ENCODE measurements around the gene PGM5. TPM values are rescaled to one million over a fixed set of nuclear protein-coding genes. Genes with fewer than 3 reads are reported as not detected.
A peak's percentile ranks its signal among the peaks of the same experiment; 100 is the strongest.

PGM5 gene
- total RNA-seq, 1 donor from 2014 or later = 9.8 TPM

DNA sequence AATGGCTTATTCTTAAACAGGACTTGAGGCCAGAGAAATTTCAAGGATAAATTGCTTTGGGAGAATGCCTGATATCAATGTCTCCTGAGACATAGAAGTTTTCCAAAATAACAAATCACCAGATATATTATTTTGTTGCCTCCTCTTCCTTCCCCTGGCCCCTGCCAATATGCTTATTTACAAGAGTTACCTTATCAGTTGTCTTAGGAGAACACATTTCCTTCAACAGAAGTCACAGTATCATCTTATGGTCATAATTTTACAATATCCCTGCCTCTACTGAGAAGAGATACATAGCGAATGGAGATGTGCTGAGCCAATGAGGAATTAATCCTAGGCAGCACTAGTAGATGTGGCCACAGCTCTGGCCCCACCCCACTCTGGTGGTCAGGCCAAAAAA, 141.2 kb downstream of the PGM5 start:
- TF ChIP-seq, protein P1, sequence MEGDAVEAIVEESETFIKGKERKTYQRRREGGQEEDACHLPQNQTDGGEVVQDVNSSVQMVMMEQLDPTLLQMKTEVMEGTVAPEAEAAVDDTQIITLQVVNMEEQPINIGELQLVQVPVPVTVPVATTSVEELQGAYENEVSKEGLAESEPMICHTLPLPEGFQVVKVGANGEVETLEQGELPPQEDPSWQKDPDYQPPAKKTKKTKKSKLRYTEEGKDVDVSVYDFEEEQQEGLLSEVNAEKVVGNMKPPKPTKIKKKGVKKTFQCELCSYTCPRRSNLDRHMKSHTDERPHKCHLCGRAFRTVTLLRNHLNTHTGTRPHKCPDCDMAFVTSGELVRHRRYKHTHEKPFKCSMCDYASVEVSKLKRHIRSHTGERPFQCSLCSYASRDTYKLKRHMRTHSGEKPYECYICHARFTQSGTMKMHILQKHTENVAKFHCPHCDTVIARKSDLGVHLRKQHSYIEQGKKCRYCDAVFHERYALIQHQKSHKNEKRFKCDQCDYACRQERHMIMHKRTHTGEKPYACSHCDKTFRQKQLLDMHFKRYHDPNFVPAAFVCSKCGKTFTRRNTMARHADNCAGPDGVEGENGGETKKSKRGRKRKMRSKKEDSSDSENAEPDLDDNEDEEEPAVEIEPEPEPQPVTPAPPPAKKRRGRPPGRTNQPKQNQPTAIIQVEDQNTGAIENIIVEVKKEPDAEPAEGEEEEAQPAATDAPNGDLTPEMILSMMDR (IDR thresholded peaks at IDR 0.05; ENCODE audit: unreplicated experiment) = no peak
- Mint-ChIP-seq H3K27me3 (ENCODE audit: low read depth) (peaks cover 8% of the 10 kb centered on the region), H3K4me3 (no peak overlapping the region), H3K36me3 (no peaks in the 10 kb centered on the region), H3K9me3 (no peaks in the 10 kb centered on the region), H3K4me1 (peaks cover 31% of the 10 kb centered on the region), H3K27ac (no peak overlapping the region)
- no peak for DNase-seq (ENCODE audit: low spot score in 2 of 2, unreplicated experiment in 2 of 2)

DNA sequence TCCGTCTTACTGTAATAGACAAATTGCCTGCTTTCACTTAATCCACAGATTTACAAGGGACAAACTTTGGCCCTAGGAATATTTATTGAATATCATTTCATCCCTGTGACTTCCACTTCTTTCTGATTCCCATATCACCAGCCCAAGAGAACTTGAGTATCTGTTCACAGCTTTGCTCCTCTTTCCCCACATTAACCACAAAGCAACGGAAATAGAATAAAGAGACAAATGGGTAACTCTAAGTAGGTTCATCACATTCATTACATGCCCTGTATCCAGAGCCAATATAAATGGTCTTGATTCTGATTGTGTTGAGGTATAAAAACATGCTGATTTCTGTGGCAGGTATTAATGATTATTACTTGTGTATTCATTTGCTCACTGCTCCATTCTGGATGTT, 142.4 kb downstream of the PGM5 start:
- Mint-ChIP-seq H3K4me3 (no peak overlapping the region), H3K9me3 (no peaks in the 10 kb centered on the region), H3K27me3 (ENCODE audit: low read depth) (peaks cover 8% of the 10 kb centered on the region), H3K4me1 (peaks cover 23% of the 10 kb centered on the region), H3K36me3 (no peaks in the 10 kb centered on the region), H3K27ac (no peak overlapping the region)
- TF ChIP-seq, protein P1 (IDR thresholded peaks at IDR 0.05; ENCODE audit: unreplicated experiment) = no peak
- DNase-seq (ENCODE audit: low spot score in 2 of 2, unreplicated experiment in 2 of 2) = no peak

DNA sequence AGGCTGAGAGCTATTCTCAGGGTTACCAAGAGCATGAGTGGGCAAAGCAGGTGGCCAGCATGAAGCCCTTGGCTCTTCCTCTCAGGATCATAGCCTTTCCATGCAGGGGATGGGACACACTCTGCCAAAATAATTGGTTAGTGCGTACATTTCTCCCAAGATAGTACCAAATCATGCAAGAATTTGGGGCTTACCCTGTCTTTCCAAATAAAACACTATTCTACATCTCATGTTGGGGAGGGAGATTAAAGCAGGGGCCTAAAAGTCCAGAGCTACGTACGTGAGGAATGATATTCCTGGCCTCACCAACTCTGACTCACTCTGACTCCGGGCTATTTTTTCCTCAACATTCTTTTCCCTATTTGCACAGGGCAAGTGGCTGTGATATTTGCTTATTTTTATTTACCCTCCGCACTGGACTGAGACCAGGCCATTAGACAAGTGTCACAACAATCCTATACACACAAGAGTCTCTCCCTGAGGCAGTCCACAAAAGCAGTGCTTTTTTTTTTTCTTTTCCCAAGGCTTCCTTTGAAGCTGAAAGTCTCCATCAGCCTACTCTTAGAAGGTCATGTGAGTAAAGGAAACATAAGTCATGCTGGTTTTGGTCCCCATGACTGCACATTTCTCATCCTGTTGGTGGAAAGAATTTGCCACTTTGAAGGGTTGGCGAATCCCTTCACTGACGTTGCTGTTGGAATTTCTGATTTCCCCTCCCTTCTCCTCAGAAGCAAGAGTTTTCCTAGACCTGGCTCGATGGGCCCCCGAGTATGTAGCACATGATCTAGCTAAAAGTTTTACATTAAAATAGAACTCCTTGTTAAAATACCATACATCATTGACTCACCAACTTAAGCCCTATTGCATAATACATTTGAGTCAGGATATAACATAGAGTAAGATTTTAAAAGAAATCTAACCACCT, 144.3 kb downstream of the PGM5 start:
- H3K36me3 Mint-ChIP-seq = no peaks in the 10 kb centered on the region
- H3K9me3 Mint-ChIP-seq = no peaks in the 10 kb centered on the region
- H3K27ac Mint-ChIP-seq = peak overlapping the region; percentile 57
- TF ChIP-seq, protein P1 (IDR thresholded peaks at IDR 0.05; ENCODE audit: unreplicated experiment) = no peak
- peaks cover 18% of the 10 kb centered on the region for H3K4me1 Mint-ChIP-seq
- DNase-seq (ENCODE audit: low spot score in 2 of 2, unreplicated experiment in 2 of 2) = no peak
- peaks cover 11% of the 10 kb centered on the region for H3K27me3 Mint-ChIP-seq (ENCODE audit: low read depth)
- no peak overlapping the region for H3K4me3 Mint-ChIP-seq

DNA sequence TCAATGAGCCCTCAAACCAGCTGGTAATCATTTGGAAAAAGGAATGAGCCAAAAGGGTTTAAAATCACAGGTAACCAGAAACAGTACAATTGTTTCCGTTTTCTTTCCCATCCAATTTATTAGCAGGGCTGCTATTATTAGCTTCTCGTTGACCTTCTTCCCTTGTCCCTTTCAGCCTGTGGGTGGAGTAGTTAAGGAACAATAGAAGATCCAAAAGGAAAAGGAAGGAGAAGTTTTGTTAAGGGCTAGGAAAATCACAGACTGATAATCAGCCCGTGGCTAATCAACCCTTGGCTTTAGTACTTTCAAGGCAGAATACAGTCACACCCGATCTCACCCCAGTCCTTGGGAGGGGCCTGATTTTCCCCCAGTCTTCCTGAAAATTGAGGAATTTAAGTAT, 145.9 kb downstream of the PGM5 start:
- no peak overlapping the region for H3K27ac Mint-ChIP-seq
- no peaks in the 10 kb centered on the region for H3K9me3 Mint-ChIP-seq
- peaks cover 21% of the 10 kb centered on the region for H3K4me1 Mint-ChIP-seq
- H3K36me3 Mint-ChIP-seq = no peaks in the 10 kb centered on the region
- no peak overlapping the region for H3K4me3 Mint-ChIP-seq
- DNase-seq (ENCODE audit: low spot score in 2 of 2, unreplicated experiment in 2 of 2) = no peak
- peaks cover 7% of the 10 kb centered on the region for H3K27me3 Mint-ChIP-seq (ENCODE audit: low read depth)
- TF ChIP-seq, protein P1 (IDR thresholded peaks at IDR 0.05; ENCODE audit: unreplicated experiment) = no peak

DNA sequence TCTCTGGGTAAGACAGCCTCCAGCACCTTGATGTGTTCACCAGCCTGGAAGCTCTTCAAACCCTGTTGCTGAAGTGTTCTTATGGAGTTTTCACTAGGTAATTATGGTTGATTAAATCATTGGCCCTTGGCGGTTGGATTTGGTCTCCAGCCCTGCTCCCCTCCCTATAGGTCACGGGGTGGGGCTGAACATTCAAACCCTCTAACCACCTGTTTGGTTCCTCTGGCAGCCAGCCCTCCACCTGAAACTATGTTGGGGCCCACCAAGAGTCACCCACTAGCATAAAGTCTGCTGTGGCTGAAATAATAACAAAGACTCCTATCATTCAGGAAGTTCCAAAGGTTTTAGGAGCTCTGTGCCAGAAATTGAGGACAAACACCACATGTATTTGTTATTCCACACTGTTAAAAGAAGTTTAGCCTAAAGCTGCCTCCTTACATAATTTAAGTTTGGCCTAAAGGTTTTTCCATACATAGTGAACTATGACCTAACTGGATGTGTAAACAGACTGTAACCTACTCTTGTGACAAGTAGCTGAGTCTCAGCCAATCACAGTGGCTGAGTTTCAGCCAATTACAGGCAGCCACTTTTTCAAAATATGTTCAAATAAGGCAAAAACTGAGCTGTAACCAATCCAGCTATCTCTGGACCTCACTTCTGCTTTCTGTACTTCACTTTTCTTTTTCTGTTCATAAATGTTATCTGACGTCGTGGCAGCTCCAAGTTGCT, 149.4 kb downstream of the PGM5 start:
- TF ChIP-seq, protein P1 (IDR thresholded peaks at IDR 0.05; ENCODE audit: unreplicated experiment) = no peak
- Mint-ChIP-seq H3K27ac (no peak overlapping the region), H3K4me1 (peaks cover 12% of the 10 kb centered on the region), H3K36me3 (no peaks in the 10 kb centered on the region), H3K9me3 (no peaks in the 10 kb centered on the region), H3K4me3 (no peak overlapping the region), H3K27me3 (ENCODE audit: low read depth) (peaks cover 4% of the 10 kb centered on the region)
- DNase-seq (ENCODE audit: low spot score in 2 of 2, unreplicated experiment in 2 of 2) = no peak

All from mesothelial cell of epicardium (in vitro differentiated cells).